GM19043 (cell line): ENCODE measurements around the gene AHDC1.
"Not testable (repeated sequence)": the region's sequence is repeated elsewhere in the genome, so short reads cannot be mapped to it uniquely, and the experiment has no call there.

Experiments used
- ATAC-seq: cut with Tn5 transposase; IDR thresholded peaks from one replicate; pipeline ENCODE4 v1.9.1; 2021; ENCODE audit warnings: low read depth; ENCODE audit not compliant: unreplicated experiment

Gene AHDC1

DNA sequence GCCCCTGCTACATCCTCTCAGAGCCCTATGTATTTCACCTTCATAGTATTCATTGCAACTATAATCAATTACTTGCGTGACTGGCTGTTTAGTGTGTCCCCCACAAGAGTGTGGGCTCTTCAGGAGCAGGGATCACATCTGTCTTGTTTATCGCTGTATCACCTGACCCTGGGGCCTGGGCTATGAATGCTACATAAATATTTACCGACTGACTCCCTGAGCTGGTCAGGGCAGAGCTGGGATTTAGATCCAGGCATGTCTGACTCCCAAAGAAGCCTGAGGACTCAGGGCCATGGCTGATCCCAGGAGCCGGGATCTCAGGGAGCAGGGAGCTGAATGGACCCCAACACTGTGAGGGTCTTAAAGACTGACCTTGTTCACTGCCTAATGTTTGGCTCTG is 49.7 kb downstream of the AHDC1 start:
- ATAC-seq, result no peak

DNA sequence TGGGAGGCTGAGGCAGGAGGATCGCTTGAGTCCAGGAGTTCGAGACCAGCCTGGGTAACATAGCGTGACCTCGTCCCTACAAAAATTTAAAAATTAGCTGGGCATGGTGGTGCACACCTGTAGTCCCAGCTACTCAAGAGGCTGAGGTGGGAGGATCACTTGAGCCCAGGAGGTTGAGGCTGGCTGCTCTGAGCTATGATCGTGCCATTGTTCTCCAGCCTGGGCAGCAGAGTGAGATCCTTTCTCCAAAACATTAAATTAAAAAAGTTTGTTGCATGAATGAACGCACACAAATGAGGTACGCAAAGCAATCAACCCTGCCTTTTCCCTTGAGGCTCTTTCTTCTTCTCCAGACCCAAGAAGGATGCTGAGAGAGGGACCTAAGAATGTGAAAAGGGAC is 50.1 kb downstream of the AHDC1 start:
- not testable (repeated sequence) for ATAC-seq

GRCh38 chr1:27552911-27553420 is 51.0 kb downstream of the AHDC1 start:
- no peak for ATAC-seq

DNA sequence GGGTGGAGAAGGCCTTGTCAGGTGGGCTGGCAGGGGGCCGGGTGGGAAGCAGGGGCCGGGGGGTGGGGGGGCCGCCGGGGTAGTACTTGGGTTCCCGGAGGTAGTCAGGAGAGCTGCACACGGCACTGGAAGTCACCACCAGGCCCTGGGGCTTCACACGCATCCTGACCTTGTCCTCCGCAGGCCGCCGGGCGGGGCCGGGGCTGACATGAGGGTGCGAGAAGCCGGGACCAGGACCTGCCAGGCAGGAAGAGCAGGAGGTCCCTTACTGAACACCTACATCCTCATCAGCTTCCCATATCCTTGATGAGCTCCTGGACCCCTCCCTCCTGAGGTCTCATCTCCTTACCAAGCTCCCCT is 52.0 kb downstream of the AHDC1 start:
- no peak for ATAC-seq

GRCh38 chr1:27551170-27551952 is 52.6 kb downstream of the AHDC1 start:
- no peak for ATAC-seq

- ATAC-seq, result no peak
These were observed 53.3 kb downstream of the AHDC1 start for GRCh38 chr1:27550510-27551169.

DNA sequence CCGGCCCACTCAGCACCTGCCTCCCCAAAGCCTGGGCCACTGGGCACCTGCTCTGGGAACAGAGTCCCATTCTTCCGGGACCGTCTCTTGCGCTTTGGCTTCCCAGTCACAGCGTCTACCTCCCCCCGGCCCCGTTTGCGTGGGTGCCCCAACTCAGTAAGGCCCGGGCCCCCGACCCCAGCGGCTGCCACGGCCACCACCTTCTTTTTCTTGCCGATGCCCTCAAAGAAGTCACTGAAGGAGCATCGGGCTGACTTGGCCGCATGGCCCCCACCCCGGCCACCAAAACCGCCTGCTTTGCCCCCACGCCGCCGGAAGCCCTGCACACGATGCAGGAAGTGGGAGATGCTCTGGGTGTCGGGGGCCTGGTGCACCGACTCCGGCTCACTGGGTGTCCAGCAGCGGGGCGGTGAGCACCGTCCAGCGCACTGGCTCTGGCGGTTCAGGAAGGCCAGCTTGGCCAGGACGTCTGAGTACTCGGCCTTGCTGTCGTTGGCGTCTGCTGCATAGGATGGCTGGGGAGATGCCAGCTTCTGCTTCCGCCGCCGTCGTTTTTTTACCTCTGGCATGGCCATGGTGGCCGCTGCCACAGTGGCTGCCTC is 54.0 kb downstream of the AHDC1 start:
- no peak for ATAC-seq

GRCh38 chr1:27548858-27549719 is 54.9 kb downstream of the AHDC1 start:
- ATAC-seq, result no peak

DNA sequence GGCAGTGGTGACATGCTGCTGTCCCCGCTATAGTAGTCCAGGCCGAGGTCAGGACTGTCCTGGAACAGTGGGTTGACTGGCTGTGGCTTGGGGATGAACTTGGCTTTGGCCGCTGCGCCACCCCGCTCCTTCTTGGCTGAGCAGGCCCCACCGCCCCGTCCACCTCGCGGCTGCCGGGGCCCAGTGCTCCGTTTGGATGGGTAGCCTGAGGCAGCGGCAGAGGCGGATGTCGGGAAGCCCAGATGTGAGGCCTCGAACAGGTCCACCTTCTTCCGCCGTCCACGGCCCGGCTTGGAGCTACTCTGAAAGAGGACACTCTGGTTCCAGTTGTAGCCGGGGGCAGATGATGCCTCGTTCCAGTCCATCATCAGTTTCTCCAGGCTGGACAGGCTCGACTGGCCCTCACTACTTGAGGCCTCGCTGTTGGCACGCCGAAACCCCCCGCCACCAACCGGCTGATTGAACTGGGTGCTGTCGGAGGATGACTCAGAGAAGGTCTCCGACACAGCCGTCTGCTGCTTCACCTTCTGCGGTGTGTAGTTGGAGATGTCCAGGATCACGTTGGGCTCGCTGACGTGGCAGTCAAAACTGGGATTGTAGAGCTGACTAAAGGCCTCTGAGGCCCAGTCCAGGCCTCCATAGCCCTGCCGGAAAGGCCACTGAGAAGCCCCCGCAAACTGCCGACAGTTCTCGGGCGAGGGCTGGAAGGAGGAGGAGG is 55.6 kb downstream of the AHDC1 start:
- no peak for ATAC-seq

DNA sequence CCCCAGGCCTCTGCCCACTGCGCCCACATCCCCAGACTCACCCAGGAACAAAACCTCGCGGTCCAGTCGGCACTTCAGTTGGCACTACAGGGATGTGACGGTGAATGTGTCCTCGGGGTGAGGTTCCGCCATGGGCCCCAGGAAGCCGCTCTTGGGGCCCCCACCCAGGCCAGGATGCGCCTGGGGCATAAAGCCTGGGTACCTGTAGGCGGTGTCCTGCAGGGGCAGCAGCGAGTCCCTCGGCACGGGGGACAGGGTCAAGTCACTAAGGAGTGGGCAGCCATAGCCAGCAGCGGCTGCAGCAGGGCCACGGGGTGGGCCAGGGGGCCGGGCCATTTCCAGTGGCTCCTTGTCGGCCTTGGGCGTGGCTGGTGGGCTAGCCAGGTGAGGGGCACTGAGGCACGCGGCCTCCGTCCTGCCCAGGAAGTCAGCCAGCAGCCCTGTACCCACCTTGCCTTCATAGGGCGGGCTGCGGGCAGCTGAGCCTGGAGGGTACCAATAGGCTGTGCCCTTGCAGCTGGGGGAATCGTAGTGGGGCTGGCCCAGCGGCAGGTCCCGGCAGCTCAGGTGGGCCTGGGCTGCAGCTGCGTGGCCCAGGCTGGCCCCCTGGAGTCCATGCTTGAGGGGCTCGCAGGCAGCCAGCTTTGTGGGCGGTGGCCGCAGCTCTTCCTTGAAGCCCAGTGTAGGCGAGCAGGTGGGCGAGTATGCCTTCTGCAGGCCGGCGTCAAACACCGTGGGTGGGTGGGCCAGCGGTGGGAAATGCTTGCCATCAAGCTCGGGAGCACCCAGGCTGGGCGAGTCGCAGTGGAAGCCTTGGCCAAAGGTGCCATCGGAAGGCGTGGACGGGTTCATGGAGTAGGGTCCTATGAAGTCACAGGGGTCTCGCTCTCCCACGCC is 56.5 kb downstream of the AHDC1 start:
- ATAC-seq, result no peak

- ATAC-seq, result no peak
These were observed 58.1 kb downstream of the AHDC1 start for GRCh38 chr1:27545876-27546275.

- no peak for ATAC-seq
These were observed 58.7 kb downstream of the AHDC1 start for GRCh38 chr1:27545271-27545670.

DNA sequence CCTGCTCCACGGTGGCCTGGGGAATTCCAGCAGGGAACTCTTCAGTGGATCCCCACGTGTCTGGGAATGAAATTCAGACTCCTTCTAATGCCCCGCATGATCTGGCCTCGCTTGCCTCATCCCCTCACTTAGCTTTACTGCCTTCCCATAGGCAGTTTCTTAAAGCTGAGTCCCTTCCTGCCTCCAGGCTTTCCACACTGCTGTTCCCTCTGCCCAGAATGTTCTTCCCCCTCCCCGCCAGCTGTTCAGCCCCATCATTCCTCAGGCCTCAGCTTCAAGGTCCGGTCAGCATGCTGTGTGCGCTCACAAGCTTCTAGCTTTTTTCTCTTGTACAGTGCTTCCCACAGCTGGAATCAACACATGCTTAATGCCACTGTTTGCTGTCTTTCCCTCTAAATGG is 59.1 kb downstream of the AHDC1 start:
- ATAC-seq, result no peak

- no peak for ATAC-seq
These were observed 60.7 kb downstream of the AHDC1 start for GRCh38 chr1:27543284-27543683.

DNA sequence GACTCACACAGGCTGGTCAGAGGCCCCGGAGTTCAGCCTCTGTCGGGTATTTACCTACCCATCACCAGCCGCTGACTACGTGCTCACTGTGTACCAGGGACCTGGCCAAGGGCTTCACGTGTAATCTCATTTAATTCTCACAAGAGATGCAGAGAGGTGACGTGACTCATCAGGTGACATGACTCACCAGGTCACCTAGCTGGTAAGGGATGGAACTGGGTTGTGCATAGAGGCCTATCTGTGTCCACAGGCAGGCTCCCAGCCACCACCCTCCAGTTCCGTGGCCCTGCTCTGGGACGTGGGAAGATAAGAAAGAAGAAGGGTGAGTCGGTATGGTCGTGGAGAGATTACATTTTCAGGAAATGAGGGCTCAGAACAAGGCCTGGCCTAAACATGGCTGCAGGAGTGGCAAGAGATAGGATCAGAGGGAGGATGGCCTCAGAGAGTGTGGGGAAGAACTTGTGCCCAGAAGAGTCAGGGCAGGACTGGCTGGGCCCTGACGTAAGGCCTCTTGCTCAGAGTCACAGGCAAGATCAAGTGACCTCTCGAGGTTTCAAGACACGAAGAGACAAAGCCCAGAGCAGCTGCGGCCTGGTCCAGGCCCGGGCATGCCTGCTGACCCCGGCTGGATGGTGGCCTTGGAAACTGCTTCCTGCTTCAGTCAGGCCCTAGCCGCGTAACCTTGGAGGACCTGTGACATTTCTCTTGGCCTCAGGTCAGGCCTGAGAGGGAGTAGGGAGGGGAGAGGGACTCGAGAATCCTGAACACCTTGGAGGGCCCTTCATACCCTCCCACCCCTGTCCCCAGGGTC is 61.3 kb downstream of the AHDC1 start:
- ATAC-seq, result no peak

DNA sequence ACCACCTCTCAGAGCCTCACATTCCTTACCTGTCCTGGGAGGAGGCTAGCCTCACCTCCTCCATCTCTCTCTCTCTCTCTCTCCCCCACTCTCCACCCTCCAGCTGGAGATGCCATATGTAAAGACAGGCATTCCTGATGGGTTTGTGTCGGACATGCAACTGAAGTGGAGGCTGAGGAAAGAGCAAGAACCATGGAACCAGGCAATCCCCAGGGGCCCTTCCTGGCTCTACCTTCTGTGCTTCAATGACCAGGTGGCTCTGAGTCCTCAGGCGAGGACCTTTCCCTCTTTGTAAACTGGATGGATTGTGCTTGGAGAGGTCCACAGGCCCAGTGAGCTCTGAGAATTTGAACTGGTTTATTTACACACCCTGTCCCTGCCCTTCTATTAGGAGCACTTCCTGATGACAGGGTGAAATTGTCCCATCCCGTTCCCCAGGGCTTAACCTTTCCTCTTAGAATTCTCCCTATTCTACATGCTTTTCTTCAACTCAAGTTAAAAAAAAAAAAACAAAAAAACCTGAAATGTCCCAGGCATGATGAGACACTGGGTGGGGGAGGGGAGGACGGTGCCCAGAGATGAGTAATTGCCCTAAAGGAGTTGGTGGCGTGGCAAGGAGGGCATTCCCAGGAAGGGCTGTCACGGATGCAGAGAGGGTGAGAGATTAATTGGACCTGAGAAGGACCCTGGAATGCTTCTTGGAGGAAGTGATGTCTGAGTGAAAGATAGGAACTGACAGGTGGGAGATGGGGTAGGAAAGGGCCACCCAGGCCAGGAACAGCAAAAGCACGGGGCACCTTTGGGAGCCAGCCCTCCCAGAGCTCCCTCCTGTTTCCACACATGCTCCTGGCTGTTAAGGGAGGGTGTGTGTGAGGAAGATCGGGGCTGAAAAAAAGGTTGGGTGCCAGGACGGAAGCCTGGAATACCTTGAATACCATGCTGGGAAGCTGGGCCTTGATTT is 63.8 kb downstream of the AHDC1 start:
- no peak for ATAC-seq

DNA sequence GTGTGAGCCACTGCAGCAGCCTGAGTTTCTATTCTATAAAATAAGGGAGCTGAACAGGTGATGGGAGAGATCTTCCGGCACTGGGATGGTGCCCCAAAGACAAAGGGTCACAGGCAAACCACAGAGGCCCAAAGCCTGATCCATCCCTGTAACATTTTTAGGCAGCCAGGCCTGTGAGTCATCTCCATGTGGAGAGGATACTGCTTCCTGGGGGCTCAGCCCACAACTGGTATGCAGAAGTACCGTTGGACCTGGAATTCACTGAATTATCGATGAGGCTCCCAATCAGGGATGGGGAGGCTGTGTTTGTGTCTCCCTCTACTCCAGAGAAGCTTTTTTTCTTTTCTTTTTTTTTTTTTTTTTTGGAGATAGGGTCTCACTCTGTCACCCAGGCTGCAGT is 65.2 kb downstream of the AHDC1 start:
- no peak for ATAC-seq
